ENCODE data around the gene NTNG1. TPM values are rescaled to one million over a fixed set of nuclear protein-coding genes. Genes with fewer than 3 reads are reported as not detected.

NTNG1 gene
- total RNA-seq, 1 donor from 2014 or later: 5.7 TPM

DNA sequence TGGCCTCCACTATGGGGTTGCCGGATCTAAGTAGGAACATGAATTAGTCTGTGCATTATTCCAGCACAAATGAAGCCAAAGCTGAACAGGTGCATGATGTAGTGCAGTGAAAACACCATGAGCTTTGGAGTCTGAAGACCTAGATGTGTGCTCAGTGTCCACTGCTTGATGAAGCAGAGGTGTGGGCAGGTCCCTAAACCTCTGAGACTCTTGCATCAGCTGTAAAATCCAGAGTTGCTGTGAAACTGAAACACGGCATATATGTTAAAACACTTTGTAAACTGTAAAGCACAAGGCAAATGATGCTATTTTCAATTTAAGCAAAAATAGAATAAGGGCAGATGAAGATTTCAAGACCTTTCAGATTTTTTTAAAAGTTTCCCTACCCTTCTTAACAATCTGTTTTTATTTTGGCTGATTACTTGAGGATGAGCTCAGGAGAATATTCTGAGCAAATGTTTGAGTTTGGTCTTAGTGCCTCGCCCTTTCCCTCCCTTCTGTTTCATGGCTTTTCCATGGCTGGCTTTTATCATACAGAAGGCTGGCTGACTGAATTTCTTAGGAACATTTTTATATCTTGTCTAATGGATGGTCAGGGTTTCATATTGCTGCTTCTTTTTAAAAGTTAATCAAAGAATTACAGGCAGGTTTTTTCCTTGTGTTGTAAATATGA, 221.8 kb downstream of the NTNG1 start:
- no peak for ATAC-seq (ENCODE audit: low read depth)
- TF ChIP-seq, protein P1, sequence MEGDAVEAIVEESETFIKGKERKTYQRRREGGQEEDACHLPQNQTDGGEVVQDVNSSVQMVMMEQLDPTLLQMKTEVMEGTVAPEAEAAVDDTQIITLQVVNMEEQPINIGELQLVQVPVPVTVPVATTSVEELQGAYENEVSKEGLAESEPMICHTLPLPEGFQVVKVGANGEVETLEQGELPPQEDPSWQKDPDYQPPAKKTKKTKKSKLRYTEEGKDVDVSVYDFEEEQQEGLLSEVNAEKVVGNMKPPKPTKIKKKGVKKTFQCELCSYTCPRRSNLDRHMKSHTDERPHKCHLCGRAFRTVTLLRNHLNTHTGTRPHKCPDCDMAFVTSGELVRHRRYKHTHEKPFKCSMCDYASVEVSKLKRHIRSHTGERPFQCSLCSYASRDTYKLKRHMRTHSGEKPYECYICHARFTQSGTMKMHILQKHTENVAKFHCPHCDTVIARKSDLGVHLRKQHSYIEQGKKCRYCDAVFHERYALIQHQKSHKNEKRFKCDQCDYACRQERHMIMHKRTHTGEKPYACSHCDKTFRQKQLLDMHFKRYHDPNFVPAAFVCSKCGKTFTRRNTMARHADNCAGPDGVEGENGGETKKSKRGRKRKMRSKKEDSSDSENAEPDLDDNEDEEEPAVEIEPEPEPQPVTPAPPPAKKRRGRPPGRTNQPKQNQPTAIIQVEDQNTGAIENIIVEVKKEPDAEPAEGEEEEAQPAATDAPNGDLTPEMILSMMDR (IDR thresholded peaks at IDR 0.05): no peak
- POLR2A ChIA-PET: no interaction called here
- DNase-seq: no peak
- Mint-ChIP-seq H3K27ac (peak overlapping the region; percentile 69), H3K27me3 (no peaks in the 10 kb centered on the region), H3K4me3 (no peak overlapping the region), H3K36me3 (ENCODE audit: low read depth) (no peaks in the 10 kb centered on the region), H3K9me3 (no peaks in the 10 kb centered on the region), H3K4me1 (peaks cover 47% of the 10 kb centered on the region)
- intact Hi-C loops (cut with micrococcal nuclease): loop anchor here (5.0 kb wide), 2 partner anchors 110 to 165 kb away; no protein-coding TSS in a partner anchor
- CTCF ChIA-PET: interaction anchor here (0.7 kb wide), 1 partner anchor 12 kb away, joined by 3 read pairs; no protein-coding TSS in a partner anchor

DNA sequence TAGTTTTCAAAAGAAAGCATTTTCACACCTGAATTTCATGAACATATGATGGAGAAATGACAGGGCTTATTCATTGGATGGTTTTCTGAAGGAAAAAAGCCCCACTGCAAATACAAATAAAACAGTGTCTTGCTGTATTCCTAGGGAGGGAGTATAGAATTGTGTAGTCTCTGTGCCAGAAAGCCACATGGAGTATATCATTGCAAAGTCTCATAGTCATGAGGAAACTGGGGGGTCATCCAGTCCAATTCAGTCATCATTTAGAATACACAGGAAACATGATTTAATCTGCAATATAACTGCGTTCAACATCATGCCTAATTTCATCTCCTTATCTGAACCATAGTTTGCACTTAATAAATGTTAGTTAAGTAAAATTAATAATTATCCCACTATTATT, 222.3 kb downstream of the NTNG1 start:
- Mint-ChIP-seq H3K36me3 (ENCODE audit: low read depth) (no peaks in the 10 kb centered on the region), H3K9me3 (no peaks in the 10 kb centered on the region), H3K27ac (peak overlapping the region; percentile 69), H3K4me3 (no peak overlapping the region), H3K4me1 (peaks cover 44% of the 10 kb centered on the region), H3K27me3 (no peaks in the 10 kb centered on the region)
- ATAC-seq (ENCODE audit: low read depth): no peak
- intact Hi-C loops (cut with micrococcal nuclease): loop anchor here (5.0 kb wide), 2 partner anchors 111 to 166 kb away; no protein-coding TSS in a partner anchor
- POLR2A ChIA-PET: no interaction called here
- TF ChIP-seq, protein P1 (IDR thresholded peaks at IDR 0.05): no peak
- CTCF ChIA-PET: no interaction called here
- no peak for DNase-seq

DNA sequence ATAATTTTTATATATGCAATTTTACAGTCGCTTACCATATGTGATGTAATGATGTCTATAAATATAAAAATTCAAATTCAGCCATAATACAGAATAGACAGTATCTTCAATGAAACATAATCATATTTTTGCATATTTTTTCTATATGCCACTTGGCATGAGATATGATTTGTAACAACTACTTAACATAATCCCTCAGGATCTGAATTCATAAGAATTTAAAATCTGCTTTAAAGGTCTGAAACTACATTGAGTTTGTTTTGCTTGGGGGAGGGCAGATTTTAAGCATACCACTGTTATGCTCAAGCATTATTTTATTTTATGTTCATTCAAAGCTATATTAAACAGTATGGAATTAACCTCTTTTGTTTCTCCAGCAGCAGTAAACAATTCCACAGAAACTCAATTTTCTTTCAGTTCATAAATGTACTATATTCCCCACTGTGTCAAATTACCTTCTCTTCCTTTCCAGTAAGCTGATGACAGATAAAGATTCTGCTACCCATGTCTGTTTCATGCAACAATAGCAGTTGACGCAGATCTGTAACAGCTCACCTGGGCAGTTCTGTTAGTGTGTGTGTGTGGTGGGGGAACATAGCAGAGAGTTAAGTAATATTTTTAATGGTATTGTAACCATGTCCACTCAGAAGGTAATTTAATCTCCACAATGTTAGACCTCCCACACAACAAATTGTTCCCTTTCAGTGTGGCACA, 224.8 kb downstream of the NTNG1 start:
- H3K27me3 Mint-ChIP-seq: no peaks in the 10 kb centered on the region
- POLR2A ChIA-PET: no interaction called here
- no peaks in the 10 kb centered on the region for H3K36me3 Mint-ChIP-seq (ENCODE audit: low read depth)
- intact Hi-C loops (cut with micrococcal nuclease): no loop called here
- H3K4me1 Mint-ChIP-seq: peaks cover 20% of the 10 kb centered on the region
- DNase-seq (no peak), ATAC-seq (ENCODE audit: low read depth) (no peak)
- TF ChIP-seq, protein P1 (IDR thresholded peaks at IDR 0.05): no peak
- CTCF ChIA-PET: interaction anchor here (1.1 kb wide), 1 partner anchor 65 kb away, joined by 3 read pairs; no protein-coding TSS in a partner anchor
- H3K4me3 Mint-ChIP-seq: no peak overlapping the region
- H3K27ac Mint-ChIP-seq: no peak overlapping the region
- no peaks in the 10 kb centered on the region for H3K9me3 Mint-ChIP-seq

DNA sequence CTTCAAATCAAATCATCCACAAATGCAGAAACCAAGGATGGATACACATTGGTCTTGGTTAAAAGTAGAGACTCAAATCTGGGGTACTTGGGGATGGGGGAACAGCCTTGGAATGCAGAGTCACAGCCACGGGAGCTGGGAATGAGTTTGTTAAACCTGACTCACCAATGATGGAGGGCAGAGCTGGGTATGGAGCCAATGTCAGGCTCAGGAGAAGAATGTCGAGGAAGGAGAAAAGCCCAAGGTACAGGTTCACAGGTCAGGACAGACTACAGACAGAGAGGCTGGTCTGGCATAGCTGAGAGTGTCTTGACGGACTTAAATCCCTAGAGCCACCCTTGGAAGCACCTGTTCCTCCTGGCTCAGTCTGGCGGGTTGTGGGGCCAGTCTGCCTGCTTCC, 237.6 kb downstream of the NTNG1 start:
- DNase-seq (no peak), ATAC-seq (ENCODE audit: low read depth) (no peak)
- ChIA-PET CTCF (no interaction called here), POLR2A (no interaction called here)
- Mint-ChIP-seq H3K27ac (no peak overlapping the region), H3K27me3 (no peaks in the 10 kb centered on the region), H3K4me1 (no peaks in the 10 kb centered on the region), H3K9me3 (no peaks in the 10 kb centered on the region), H3K4me3 (no peak overlapping the region), H3K36me3 (ENCODE audit: low read depth) (no peaks in the 10 kb centered on the region)
- intact Hi-C loops (cut with micrococcal nuclease): no loop called here
- TF ChIP-seq, protein P1 (IDR thresholded peaks at IDR 0.05): no peak

DNA sequence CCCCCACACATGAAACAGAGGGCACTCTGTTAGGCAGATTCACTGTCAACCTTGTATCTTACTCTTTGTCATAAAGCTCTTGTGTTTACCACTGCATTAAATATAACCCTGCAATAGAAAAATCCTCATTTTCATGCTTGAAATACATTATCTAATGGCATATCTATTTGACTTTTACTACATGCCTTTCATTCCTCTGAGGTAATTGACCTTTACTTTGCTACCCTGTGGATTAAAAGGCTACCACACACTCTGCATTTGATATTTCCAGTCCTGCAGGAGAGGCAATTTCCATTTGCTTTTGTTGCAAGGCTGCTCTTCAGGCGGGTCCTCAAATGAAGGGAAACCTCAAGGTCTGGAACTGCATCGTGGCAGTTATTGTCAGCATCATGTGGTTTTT, 238.0 kb downstream of the NTNG1 start:
- ATAC-seq (ENCODE audit: low read depth) (no peak), DNase-seq (no peak)
- intact Hi-C loops (cut with micrococcal nuclease): no loop called here
- Mint-ChIP-seq H3K9me3 (no peaks in the 10 kb centered on the region), H3K4me1 (no peaks in the 10 kb centered on the region), H3K27me3 (no peaks in the 10 kb centered on the region), H3K36me3 (ENCODE audit: low read depth) (no peaks in the 10 kb centered on the region), H3K4me3 (no peak overlapping the region), H3K27ac (no peak overlapping the region)
- TF ChIP-seq, protein P1 (IDR thresholded peaks at IDR 0.05): no peak
- CTCF ChIA-PET: no interaction called here
- POLR2A ChIA-PET: no interaction called here

Data from activated B cell treated with CpG ODN at 0.5 μM for 24 hours (primary cell).